IMR-90 (cell line): ENCODE results near the gene COL27A1. TPM values are rescaled to one million over a fixed set of nuclear protein-coding genes. Genes with fewer than 3 reads are reported as not detected.

Source experiments
- ATAC-seq: fragments of 200-7000 bp; cut with Tn5 transposase; 2 replicates; pipeline ENCODE4 v1.9.1; 2020; ENCODE audit warnings: low read depth, mild to moderate bottlenecking, moderate library complexity
- BruUV-seq: library from RNA; stranded (reverse); fragments of 400-500 nt; replicated peaks from 2 replicates; lab custom pipeline; 2021; lab: Mats Ljungman, UMichigan
- CTCF ChIA-PET: fragments of 300-600 bp; formaldehyde crosslinking; extraction: SDS; loops from one replicate; lab custom pipeline; 2021; ENCODE audit warnings: antibody characterized with exemption; lab: Yijun Ruan, JAX
- POLR2A ChIA-PET: fragments of 300-600 bp; sonication (Branson Sonifier 250); formaldehyde crosslinking; loops from one replicate; lab custom pipeline; 2022; ENCODE audit warnings: antibody characterized with exemption; ENCODE audit not compliant: unreplicated experiment; lab: Charles Lee
- DNase-seq: peaks from one replicate; pipeline ENCODE4 v3.0.0; 2013
- H2AFZ ChIP-seq: replicated peaks from 2 replicates; pipeline ENCODE3; 2013; ENCODE audit warnings: low read length, mild to moderate bottlenecking; ENCODE audit not compliant: poor library complexity
- H2AK5ac ChIP-seq: 2 replicates; pipeline ENCODE4 v1.6.1; 2013; ENCODE audit warnings: low read depth, low read length, inconsistent platforms
- H2AK9ac ChIP-seq: replicated peaks from 2 replicates; pipeline ENCODE3; 2013; ENCODE audit warnings: mild to moderate bottlenecking, low read depth, low read length, moderate library complexity; ENCODE audit not compliant: poor library complexity
- H2BK120ac ChIP-seq: 2 replicates; pipeline ENCODE4 v1.6.1; 2013; ENCODE audit warnings: low read depth, low read length, inconsistent platforms
- H2BK15ac ChIP-seq: 3 replicates; pipeline ENCODE4 v1.6.1; 2013; ENCODE audit warnings: low read depth, low read length, inconsistent platforms
- H2BK20ac ChIP-seq: 2 replicates; pipeline ENCODE4 v1.6.1; 2013; ENCODE audit warnings: low read depth, mild to moderate bottlenecking, inconsistent platforms, low read length, moderate library complexity
- H2BK5ac ChIP-seq: 2 replicates; pipeline ENCODE4 v1.6.1; 2013; ENCODE audit warnings: mild to moderate bottlenecking, low read depth, low read length, inconsistent platforms; ENCODE audit not compliant: poor library complexity, severe bottlenecking
- H3K14ac ChIP-seq: replicated peaks from 2 replicates; pipeline ENCODE4 v1.6.1; 2013; ENCODE audit warnings: low read depth, low read length, inconsistent platforms
- H3K18ac ChIP-seq: 2 replicates; pipeline ENCODE4 v1.6.1; 2013; ENCODE audit warnings: low read depth, low read length, control low read depth
- H3K23ac ChIP-seq: 2 replicates; pipeline ENCODE4 v1.6.1; 2013; ENCODE audit warnings: low read depth, low read length, inconsistent platforms
- H3K27ac ChIP-seq: 2 replicates; pipeline ENCODE4 v1.5.1; 2013; ENCODE audit warnings: mild to moderate bottlenecking, control low read depth, low read length; ENCODE audit not compliant: insufficient read depth
- H3K27me3 ChIP-seq: 2 replicates; pipeline ENCODE4 v1.6.1; 2013; ENCODE audit warnings: low read length; ENCODE audit not compliant: control insufficient read depth, insufficient read depth
- H3K36me3 ChIP-seq: 2 replicates; pipeline ENCODE4 v1.6.1; 2013; ENCODE audit warnings: low read length, mixed read lengths; ENCODE audit not compliant: control insufficient read depth, insufficient read depth
- H3K4ac ChIP-seq: 2 replicates; pipeline ENCODE4 v1.6.1; 2013; ENCODE audit warnings: low read depth, low read length, inconsistent platforms
- H3K4me1 ChIP-seq: 2 replicates; pipeline ENCODE4 v1.6.1; 2013; ENCODE audit warnings: low read length, mixed read lengths; ENCODE audit not compliant: control insufficient read depth, insufficient read depth
- H3K4me2 ChIP-seq: 2 replicates; pipeline ENCODE4 v1.6.1; 2013; ENCODE audit warnings: low read depth, mild to moderate bottlenecking, control low read depth, low read length, moderate library complexity
- H3K4me3 ChIP-seq: 2 replicates; pipeline ENCODE4 v1.5.1; 2013; ENCODE audit warnings: low read depth, mild to moderate bottlenecking, control low read depth, low read length, moderate library complexity; ENCODE audit not compliant: insufficient read depth
- H3K56ac ChIP-seq: 2 replicates; pipeline ENCODE4 v1.6.1; 2013; ENCODE audit warnings: low read length, inconsistent platforms; ENCODE audit not compliant: insufficient read depth; ENCODE audit errors: extremely low read depth
- H3K79me1 ChIP-seq, 2 experiments: 2 replicates each; pipeline ENCODE4 v1.6.1; 2013; ENCODE audit warnings: low read length in 2 of 2, inconsistent platforms in 1 of 2, low read depth in 1 of 2
- H3K9ac ChIP-seq: 2 replicates; pipeline ENCODE4 v1.6.1; 2013; ENCODE audit warnings: low read depth, low read length, control low read depth
- H3K9me1 ChIP-seq: 2 replicates; pipeline ENCODE4 v1.6.1; 2013; ENCODE audit warnings: low read length, inconsistent platforms; ENCODE audit not compliant: insufficient read depth
- H3K9me3 ChIP-seq: 2 replicates; pipeline ENCODE4 v1.6.1; 2013; ENCODE audit warnings: low read length; ENCODE audit not compliant: control insufficient read depth, insufficient read depth
- H4K20me1 ChIP-seq: 2 replicates; pipeline ENCODE4 v1.6.1; 2013; ENCODE audit warnings: low read length, inconsistent platforms; ENCODE audit not compliant: insufficient read depth
- H4K5ac ChIP-seq: 2 replicates; pipeline ENCODE4 v1.6.1; 2013; ENCODE audit warnings: mild to moderate bottlenecking, low read depth, low read length, control low read depth
- H4K8ac ChIP-seq, 2 experiments: 2 replicates each; pipeline ENCODE4 v1.6.1; 2013; ENCODE audit warnings: low read depth in 2 of 2, low read length in 2 of 2, control low read depth in 1 of 2, inconsistent platforms in 1 of 2
- H4K91ac ChIP-seq: 2 replicates; pipeline ENCODE4 v1.6.1; 2013; ENCODE audit warnings: low read depth, low read length, inconsistent platforms; ENCODE audit not compliant: insufficient read depth
- BHLHE40 ChIP-seq: fragments of 150-350 bp; IDR thresholded peaks from 2 replicates; pipeline ENCODE4 v1.6.1; 2016; ENCODE audit warnings: mild to moderate bottlenecking, low read depth, low read length
- CEBPB ChIP-seq: IDR thresholded peaks from 2 replicates; pipeline ENCODE4 v1.6.1; 2012; ENCODE audit warnings: low read depth, low read length, improper control_type of control experiment
- CHD1 ChIP-seq: IDR thresholded peaks from 2 replicates; pipeline ENCODE4 v1.6.1; 2012; ENCODE audit warnings: low read depth, low read length, improper control_type of control experiment
- CTCF ChIP-seq: conservative IDR thresholded peaks from 2 replicates; pipeline ENCODE4 v1.5.1; 2012; ENCODE audit warnings: mild to moderate bottlenecking, low read depth, low read length, improper control_type of control experiment
- MAFK ChIP-seq: IDR thresholded peaks from 2 replicates; pipeline ENCODE4 v1.6.1; 2012; ENCODE audit warnings: low read depth, low read length, improper control_type of control experiment
- RAD21 ChIP-seq: IDR thresholded peaks from 2 replicates; pipeline ENCODE4 v1.6.1; 2012; ENCODE audit warnings: low read length, improper control_type of control experiment
- RCOR1 ChIP-seq: IDR thresholded peaks from 2 replicates; pipeline ENCODE4 v1.6.1; 2012; ENCODE audit warnings: mild to moderate bottlenecking, low read length, improper control_type of control experiment; ENCODE audit not compliant: insufficient replicate concordance
- SMC3 ChIP-seq: fragments of 150-350 bp; IDR thresholded peaks from 2 replicates; pipeline ENCODE4 v1.6.1; 2016; ENCODE audit warnings: low read depth, mild to moderate bottlenecking, antibody characterized with exemption, low read length, moderate library complexity
- USF2 ChIP-seq: fragments of 150-350 bp; IDR thresholded peaks from 2 replicates; pipeline ENCODE4 v1.6.1; 2017; ENCODE audit warnings: mild to moderate bottlenecking, antibody characterized with exemption, low read length, low read depth
- WGBS, 2 experiments: methylation state at CpG; one replicate each; pipeline versions ENCODE4 v1.1.5 to v1.1.7; 2013; ENCODE audit warnings: missing lambda C conversion rate in 2 of 2; ENCODE audit not compliant: insufficient read length in 1 of 2; ENCODE audit errors: extremely low coverage in 2 of 2; 5-methylcytosine and 5-hydroxymethylcytosine counted together
- dilution Hi-C: fragments of 300-500 bp; cut with HindIII; formaldehyde crosslinking; loops from one replicate; pipeline ENCODE4 v1.14.3; 2018; ENCODE audit warnings: low sequenced_read_pairs; ENCODE audit not compliant: unreplicated experiment
- in situ Hi-C: fragments of 300-500 bp; cut with MboI; formaldehyde crosslinking; loops from 3 replicates; pipeline ENCODE4 v1.14.3; 2019; ENCODE audit warnings: low sequenced_read_pairs, inconsistent platforms, mixed read lengths
- intact Hi-C: fragments of 100-400 bp; cut with micrococcal nuclease; formaldehyde crosslinking; loops from 2 replicates; pipeline ENCODE4 v1.10.0; 2022
- polyA plus RNA-seq, 3 experiments: library from polyadenylated mRNA; depleted of rRNA; stranded (reverse); fragments of >200 nt; gene quantifications; 2 replicates each; pipeline ENCODE4 v1.2.3, GENCODE V29; 2012; ENCODE audit warnings: low replicate concordance in 1 of 3
- total RNA-seq: library from RNA; depleted of rRNA; stranded (reverse); fragments of >200 nt; gene quantifications from 2 replicates; pipeline ENCODE4 v1.2.3, GENCODE V29; 2012

The COL27A1 gene
- total and polyA plus RNA-seq, 2 of the 4 experiments (the other 2 are of a cell fraction), result 3.2 to 18.3 TPM

GRCh38 chr9:114316605-114317230, 161.4 kb downstream of the COL27A1 start:
- H3K4me1 ChIP-seq, result peaks cover 7% of the 10 kb centered on the region
- no peaks in the 10 kb centered on the region for H4K20me1 ChIP-seq
- peak overlapping the region; percentile 75 for H3K4ac ChIP-seq
- peak overlapping the region; percentile 53; the same call in 1 of the 2 replicates for H3K14ac ChIP-seq
- peaks cover 17% of the 10 kb centered on the region; the same call in 1 of the 2 replicates for H3K9me1 ChIP-seq
- dilution Hi-C loops, result no loop called here
- POLR2A ChIA-PET, result no interaction called here
- peak overlapping the region; percentile 83; the same call in 1 of the 3 replicates for H2BK15ac ChIP-seq
- H4K5ac ChIP-seq, result peak overlapping the region; percentile 55; the same call in 1 of the 2 replicates
- H2BK20ac ChIP-seq, result peak overlapping the region; percentile 27
- in situ Hi-C loops, result no loop called here
- peak overlapping the region in 1 of 2 experiments; percentile 47; a peak in 1 of 4 replicates for H4K8ac ChIP-seq
- peak overlapping the region; percentile 4; the same call in 1 of the 2 replicates for H3K18ac ChIP-seq
- no peaks in the 10 kb centered on the region; the same call in 1 of the 2 replicates for H3K36me3 ChIP-seq
- peak overlapping the region; percentile 81; the same call in 1 of the 2 replicates for H2AK5ac ChIP-seq
- H2BK5ac ChIP-seq, result no peak overlapping the region
- peak overlapping the region; percentile 62; the same call in 1 of the 2 replicates for H4K91ac ChIP-seq
- intact Hi-C loops, result no loop called here
- CTCF ChIA-PET, result no interaction called here
- TF ChIP-seq MAFK, result no peak
- no peak for TF ChIP-seq USF2
- TF ChIP-seq CTCF, result no peak
- TF ChIP-seq RAD21, result no peak
- TF ChIP-seq RCOR1, result no peak
- TF ChIP-seq CEBPB, result no peak
- no peak for TF ChIP-seq CHD1
- TF ChIP-seq SMC3, result no peak
- no peak for TF ChIP-seq BHLHE40
- 20% methylated on average over 1 of the region's 10 CpGs; no CpG with 5 or more reads in 1 of the 2 experiments for WGBS, 2 experiments
- H2BK120ac ChIP-seq, result peak overlapping the region; percentile 88
- H3K4me3 ChIP-seq, result no peak overlapping the region
- H3K9me3 ChIP-seq, result no peaks in the 10 kb centered on the region
- H3K9ac ChIP-seq, result no peak overlapping the region
- no peaks in the 10 kb centered on the region for H3K27me3 ChIP-seq
- no peak for DNase-seq
- BruUV-seq, result no TSS peak
- ATAC-seq, result no peak
- no peak overlapping the region for H3K56ac ChIP-seq
- H3K23ac ChIP-seq, result no peak overlapping the region
- no peak overlapping the region for H2AK9ac ChIP-seq
- no peak overlapping the region for H3K27ac ChIP-seq
- H3K79me1 ChIP-seq, result no peaks in the 10 kb centered on the region
- H2AFZ ChIP-seq, result no peak overlapping the region
- no peak overlapping the region for H3K4me2 ChIP-seq
